ENCODE results near the gene ANXA4. TPM values are rescaled to one million over a fixed set of nuclear protein-coding genes. Genes with fewer than 3 reads are reported as not detected.
"Not testable (repeated sequence)": the region's sequence is repeated elsewhere in the genome, so short reads cannot be mapped to it uniquely, and the experiment has no call there.

ANXA4 gene
- total RNA-seq, 1 donor from 2014 or later, result 45.1 TPM

DNA sequence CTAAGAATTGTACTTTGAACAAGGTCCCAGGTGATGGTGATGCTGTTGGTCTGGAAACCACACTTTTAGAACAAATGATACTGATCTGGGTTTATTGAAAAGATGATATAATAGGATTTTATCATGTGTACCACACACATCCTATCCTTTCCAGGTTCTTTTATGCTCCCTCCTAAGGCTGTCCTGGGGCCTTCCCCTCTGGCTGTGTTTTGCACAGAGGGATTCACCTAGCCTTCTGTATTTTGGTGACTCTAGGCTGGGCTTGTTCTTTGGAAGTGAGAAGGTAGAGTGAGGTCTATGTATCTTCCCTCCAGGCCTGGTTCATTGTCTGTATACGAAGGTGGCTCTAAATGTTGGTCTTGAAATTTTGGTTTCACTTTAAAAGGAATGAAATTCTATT, 12.7 kb downstream of the ANXA4 start:
- H3K36me3 Mint-ChIP-seq, result peaks cover 5% of the 10 kb centered on the region
- no peak for TF ChIP-seq CTCF (IDR thresholded peaks at IDR 0.05; ENCODE audit: unreplicated experiment)
- H3K4me3 Mint-ChIP-seq, result no peak overlapping the region
- H3K27ac Mint-ChIP-seq, result no peak overlapping the region
- H3K9me3 Mint-ChIP-seq, result no peaks in the 10 kb centered on the region
- H3K27me3 Mint-ChIP-seq (ENCODE audit: low read depth), result no peaks in the 10 kb centered on the region
- DNase-seq (ENCODE audit: low spot score in 2 of 2, unreplicated experiment in 2 of 2), result no peak
- no peaks in the 10 kb centered on the region for H3K4me1 Mint-ChIP-seq

GRCh38 chr2:69755862-69756467, 14.0 kb downstream of the ANXA4 start:
- Mint-ChIP-seq H3K9me3 (no peaks in the 10 kb centered on the region), H3K36me3 (peaks cover 5% of the 10 kb centered on the region), H3K27ac (peak overlapping the region; percentile 14), H3K4me3 (no peak overlapping the region), H3K4me1 (no peaks in the 10 kb centered on the region), H3K27me3 (ENCODE audit: low read depth) (no peaks in the 10 kb centered on the region)
- DNase-seq (ENCODE audit: low spot score in 2 of 2, unreplicated experiment in 2 of 2), result no peak
- no peak for TF ChIP-seq CTCF (IDR thresholded peaks at IDR 0.05; ENCODE audit: unreplicated experiment)

GRCh38 chr2:69762025-69762424, 20.1 kb downstream of the ANXA4 start:
- Mint-ChIP-seq H3K27me3 (ENCODE audit: low read depth) (no peaks in the 10 kb centered on the region), H3K36me3 (peaks cover 7% of the 10 kb centered on the region), H3K27ac (no peak overlapping the region), H3K9me3 (no peaks in the 10 kb centered on the region), H3K4me3 (no peak overlapping the region), H3K4me1 (peaks cover 10% of the 10 kb centered on the region)
- no peak for DNase-seq (ENCODE audit: low spot score in 2 of 2, unreplicated experiment in 2 of 2)
- TF ChIP-seq CTCF (IDR thresholded peaks at IDR 0.05; ENCODE audit: unreplicated experiment), result no peak

- Mint-ChIP-seq H3K36me3 (peaks cover 7% of the 10 kb centered on the region), H3K27me3 (ENCODE audit: low read depth) (no peaks in the 10 kb centered on the region), H3K9me3 (no peaks in the 10 kb centered on the region), H3K27ac (peak overlapping the region; percentile 90), H3K4me1 (peaks cover 10% of the 10 kb centered on the region), H3K4me3 (no peak overlapping the region)
- no peak for DNase-seq (ENCODE audit: low spot score in 2 of 2, unreplicated experiment in 2 of 2)
- no peak for TF ChIP-seq CTCF (IDR thresholded peaks at IDR 0.05; ENCODE audit: unreplicated experiment)
Measured at GRCh38 chr2:69762513-69763494, 20.9 kb downstream of the ANXA4 start.

GRCh38 chr2:69763831-69764230, 21.9 kb downstream of the ANXA4 start:
- not testable (repeated sequence) for DNase-seq (ENCODE audit: low spot score in 2 of 2, unreplicated experiment in 2 of 2); H3K4me1 Mint-ChIP-seq; H3K36me3 Mint-ChIP-seq; H3K4me3 Mint-ChIP-seq; H3K9me3 Mint-ChIP-seq; H3K27me3 Mint-ChIP-seq (ENCODE audit: low read depth); H3K27ac Mint-ChIP-seq

All from mesothelial cell of epicardium (in vitro differentiated cells).